NCI-H510A treated with DMSO at 0.1 percent for 48 hours (cell line): ENCODE measurements around the gene RBM4B.

ENCODE experiments used
- DNase-seq: peaks from one replicate; lab custom pipeline; 2025; lab: John Stamatoyannopoulos, UW

Gene RBM4B

GRCh38 chr11:66706989-66707388 is 29.3 kb upstream of the RBM4B start:
- DNase-seq, result no peak

- no peak for DNase-seq
Measured at GRCh38 chr11:66705587-66706335, 28.1 kb upstream of the RBM4B start.

- no peak for DNase-seq
Measured at GRCh38 chr11:66704659-66705360, 27.1 kb upstream of the RBM4B start.

- no peak for DNase-seq
Measured at GRCh38 chr11:66701432-66702240, 23.9 kb upstream of the RBM4B start.

GRCh38 chr11:66700742-66701141 is 23.1 kb upstream of the RBM4B start:
- no peak for DNase-seq

- no peak for DNase-seq
Measured at GRCh38 chr11:66700337-66700736, 22.6 kb upstream of the RBM4B start.

- no peak for DNase-seq
Measured at GRCh38 chr11:66698491-66698890, 20.8 kb upstream of the RBM4B start.

- DNase-seq, result no peak
Measured at GRCh38 chr11:66697988-66698387, 20.3 kb upstream of the RBM4B start.

- DNase-seq, result peak; percentile 14
Measured at GRCh38 chr11:66696146-66696545, 18.5 kb upstream of the RBM4B start.

GRCh38 chr11:66694732-66695207 is 17.1 kb upstream of the RBM4B start:
- peak; percentile 97 for DNase-seq

- DNase-seq, result no peak
Measured at GRCh38 chr11:66694056-66694410, 16.3 kb upstream of the RBM4B start.

GRCh38 chr11:66693356-66694055 is 15.8 kb upstream of the RBM4B start:
- no peak for DNase-seq

- no peak for DNase-seq
Measured at GRCh38 chr11:66692871-66693331, 15.2 kb upstream of the RBM4B start.

- DNase-seq, result no peak
Measured at GRCh38 chr11:66692446-66692845, 14.8 kb upstream of the RBM4B start.

- no peak for DNase-seq
Measured at GRCh38 chr11:66691311-66691980, 13.8 kb upstream of the RBM4B start.

- no peak for DNase-seq
Measured at GRCh38 chr11:66689661-66690590, 12.2 kb upstream of the RBM4B start.

- DNase-seq, result no peak
Measured at GRCh38 chr11:66688561-66689534, 11.2 kb upstream of the RBM4B start.

GRCh38 chr11:66687831-66688281 is 10.2 kb upstream of the RBM4B start:
- no peak for DNase-seq
